Central memory CD8-positive, alpha-beta T cell (primary cell): ENCODE measurements around the gene ZNF700.
"Not testable (repeated sequence)": the region's sequence is repeated elsewhere in the genome, so short reads cannot be mapped to it uniquely, and the experiment has no call there.

Experiments
- ATAC-seq: fragments of 150-1000 bp; cut with Tn5 transposase; replicated peaks from 2 replicates; pipeline ENCODE4 v1.10.0; 2022; ENCODE audit warnings: mild to moderate bottlenecking, moderate FRiP score, moderate number of reproducible peaks; ENCODE audit not compliant: poor library complexity, severe bottlenecking; ENCODE audit errors: extremely low read depth
- DNase-seq, 2 donors: peaks; one replicate each; pipeline ENCODE4 v3.0.0; 2021; ENCODE audit warnings: low spot score in 2 of 2
- H3K27ac Mint-ChIP-seq: one replicate; pipeline ENCODE4 v1.8.0; 2022; ENCODE audit warnings: low read depth, mild to moderate bottlenecking, moderate library complexity, mixed read lengths
- H3K27me3 Mint-ChIP-seq: one replicate; pipeline ENCODE4 v1.8.0; 2022; ENCODE audit warnings: mixed read lengths
- H3K36me3 Mint-ChIP-seq: one replicate; pipeline ENCODE4 v1.8.0; 2022; ENCODE audit warnings: mild to moderate bottlenecking, moderate library complexity, mixed read lengths; ENCODE audit not compliant: insufficient read depth
- H3K4me1 Mint-ChIP-seq: one replicate; pipeline ENCODE4 v1.8.0; 2022; ENCODE audit warnings: mixed read lengths
- H3K4me3 Mint-ChIP-seq: one replicate; pipeline ENCODE4 v1.8.0; 2022; ENCODE audit warnings: mild to moderate bottlenecking, moderate library complexity, mixed read lengths
- H3K9me3 Mint-ChIP-seq: one replicate; pipeline ENCODE4 v1.8.0; 2022; ENCODE audit warnings: mixed read lengths

ZNF700 gene

DNA sequence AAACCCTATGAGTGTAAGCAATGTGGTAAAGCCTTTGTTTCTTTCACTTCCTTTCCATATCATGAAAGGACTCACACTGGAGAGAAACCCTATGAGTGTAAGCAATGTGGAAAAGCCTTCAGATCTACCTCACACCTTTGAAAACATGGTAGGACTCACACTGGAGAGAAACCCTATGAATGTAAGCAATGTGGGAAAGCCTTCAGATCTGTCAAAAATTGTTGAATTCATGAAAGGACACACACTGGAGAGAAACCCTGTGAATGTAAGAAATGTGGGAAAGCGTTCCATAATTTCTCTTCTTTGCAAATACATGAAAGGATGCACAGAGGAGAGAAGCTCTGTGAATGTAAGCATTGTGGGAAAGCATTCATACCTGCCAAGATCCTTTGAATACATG is 13.0 kb upstream of the ZNF700 start:
- not testable (repeated sequence) for H3K36me3 Mint-ChIP-seq, H3K4me3 Mint-ChIP-seq, H3K4me1 Mint-ChIP-seq, H3K27ac Mint-ChIP-seq, ATAC-seq, H3K27me3 Mint-ChIP-seq, DNase-seq
- peaks cover 18% of the 10 kb centered on the region for H3K9me3 Mint-ChIP-seq

DNA sequence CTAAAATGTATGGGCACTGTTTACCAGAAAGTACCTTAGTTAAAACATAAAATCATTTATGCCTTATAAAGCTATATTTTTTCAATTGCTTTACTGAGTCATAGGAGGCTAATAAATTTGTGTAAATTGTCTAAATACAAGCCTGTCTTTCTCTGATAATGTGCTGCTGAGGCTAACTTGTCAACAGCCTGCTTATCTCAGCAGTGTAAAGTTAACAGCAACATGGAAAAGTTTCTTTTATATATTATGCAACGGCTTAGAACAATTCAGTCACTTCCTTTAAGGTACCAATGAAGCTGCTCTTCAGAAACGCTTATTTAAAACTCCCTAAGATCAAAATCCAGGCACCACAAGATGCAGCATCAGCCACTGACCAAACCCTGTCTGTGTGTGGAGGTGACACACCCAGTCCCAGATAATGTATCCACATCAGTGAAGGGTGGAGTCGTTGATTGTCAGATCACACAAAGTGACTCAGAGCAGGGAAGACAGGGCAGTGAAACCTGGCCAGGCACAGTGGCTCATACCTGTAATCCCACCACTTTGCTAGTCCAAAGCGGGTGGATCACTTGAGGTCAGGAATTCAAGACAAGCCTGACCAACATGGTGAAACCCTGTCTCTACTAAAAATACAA is 10.4 kb upstream of the ZNF700 start:
- DNase-seq, H3K27me3 Mint-ChIP-seq, ATAC-seq: not testable (repeated sequence)

DNA sequence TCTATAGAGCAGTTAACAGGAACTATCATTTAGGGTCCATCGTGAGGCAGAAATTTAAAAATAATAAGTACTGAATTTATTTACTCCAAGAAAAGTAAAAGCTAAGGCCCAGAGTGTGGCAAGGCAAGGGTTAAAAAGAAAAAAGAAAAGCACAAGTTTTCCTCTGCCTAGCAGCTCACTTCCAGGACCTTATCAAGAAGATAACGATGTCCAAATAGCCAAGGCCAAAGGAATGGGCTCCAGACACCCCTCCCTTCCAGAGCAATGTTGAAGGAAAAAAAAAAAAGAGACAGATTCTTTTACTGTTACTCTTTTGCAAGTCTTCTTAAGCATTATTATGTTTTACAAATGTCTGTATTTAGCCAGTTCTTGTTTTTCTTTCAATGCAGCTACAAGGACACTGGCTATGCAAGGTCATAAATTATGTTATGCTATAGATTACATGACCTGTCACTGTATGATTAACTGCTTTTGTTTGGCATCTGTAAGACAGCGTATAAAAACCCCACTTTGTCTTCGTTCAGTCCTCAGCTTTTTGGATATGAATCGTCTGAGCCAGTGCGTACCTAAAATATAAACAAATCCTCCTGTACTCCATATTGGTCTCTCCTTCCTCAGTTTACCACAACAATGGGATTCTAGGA is 2.9 kb upstream of the ZNF700 start:
- no peaks in the 10 kb centered on the region for H3K27me3 Mint-ChIP-seq
- H3K27ac Mint-ChIP-seq: no peak overlapping the region
- peaks cover 33% of the 10 kb centered on the region for H3K4me1 Mint-ChIP-seq
- ATAC-seq (no peak), DNase-seq (no peak)
- H3K4me3 Mint-ChIP-seq: no peak overlapping the region
- peaks cover 15% of the 10 kb centered on the region for H3K36me3 Mint-ChIP-seq
- no peaks in the 10 kb centered on the region for H3K9me3 Mint-ChIP-seq

More for the DNA sequence above, 10.4 kb upstream of the ZNF700 start:
- H3K27ac Mint-ChIP-seq, H3K36me3 Mint-ChIP-seq, H3K4me1 Mint-ChIP-seq, H3K9me3 Mint-ChIP-seq, H3K4me3 Mint-ChIP-seq: not testable (repeated sequence)

DNA sequence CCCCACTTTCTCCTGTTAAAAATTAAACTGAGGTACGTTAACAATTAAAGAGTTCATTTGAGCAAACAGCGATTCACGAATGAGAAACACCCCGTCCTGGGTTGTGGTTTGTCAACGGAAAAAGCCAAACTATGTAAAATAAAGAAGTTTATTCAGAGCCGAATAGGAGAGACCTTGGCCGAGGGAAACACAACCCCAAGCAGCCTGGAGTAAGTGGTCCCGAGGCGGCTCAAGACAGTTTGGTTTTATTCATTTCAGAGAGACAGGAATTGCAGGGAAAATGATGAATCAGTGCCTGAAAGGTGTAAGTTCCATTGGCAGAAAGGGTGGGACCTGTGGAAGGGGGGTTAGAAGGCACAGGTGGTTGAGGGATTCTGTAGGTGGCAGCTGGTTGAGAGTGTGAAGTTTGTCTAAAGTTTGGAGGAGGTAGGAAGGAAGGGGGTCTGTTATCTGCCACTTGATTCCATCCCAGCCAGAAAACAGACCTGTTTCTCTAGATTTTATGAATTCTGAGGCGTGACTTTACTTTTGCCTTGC is 812 bp downstream of the ZNF700 start:
- peak overlapping the region; percentile 86 for H3K27ac Mint-ChIP-seq
- not testable (repeated sequence) for H3K27me3 Mint-ChIP-seq, H3K9me3 Mint-ChIP-seq, DNase-seq, ATAC-seq
- peaks cover 23% of the 10 kb centered on the region for H3K36me3 Mint-ChIP-seq
- H3K4me1 Mint-ChIP-seq: peaks cover 52% of the 10 kb centered on the region
- H3K4me3 Mint-ChIP-seq: peak overlapping the region; percentile 97

DNA sequence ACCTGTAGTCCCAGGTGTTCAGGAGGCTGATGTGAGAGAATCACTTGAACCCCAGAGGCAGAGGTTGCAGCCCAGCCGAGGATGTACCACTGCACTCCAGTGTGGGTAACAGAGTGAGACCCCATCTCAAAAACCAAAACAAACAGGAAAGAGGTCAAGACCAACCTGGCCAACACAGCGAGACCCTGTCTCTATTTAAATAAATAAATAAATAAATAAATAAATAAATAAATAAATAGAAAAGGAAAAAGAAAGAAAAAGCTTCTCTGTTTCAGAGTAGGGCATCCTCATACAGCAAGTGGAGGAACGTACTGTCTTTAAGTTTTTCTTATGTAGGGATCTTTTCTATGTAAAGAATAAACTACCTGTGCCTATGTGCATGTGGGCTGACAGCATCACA is 2.3 kb downstream of the ZNF700 start:
- Mint-ChIP-seq H3K4me3 (peak overlapping the region; percentile 97), H3K9me3 (no peaks in the 10 kb centered on the region), H3K36me3 (peaks cover 23% of the 10 kb centered on the region), H3K27ac (no peak overlapping the region), H3K27me3 (no peaks in the 10 kb centered on the region), H3K4me1 (peaks cover 60% of the 10 kb centered on the region)
- no peak for DNase-seq
- no peak for ATAC-seq

DNA sequence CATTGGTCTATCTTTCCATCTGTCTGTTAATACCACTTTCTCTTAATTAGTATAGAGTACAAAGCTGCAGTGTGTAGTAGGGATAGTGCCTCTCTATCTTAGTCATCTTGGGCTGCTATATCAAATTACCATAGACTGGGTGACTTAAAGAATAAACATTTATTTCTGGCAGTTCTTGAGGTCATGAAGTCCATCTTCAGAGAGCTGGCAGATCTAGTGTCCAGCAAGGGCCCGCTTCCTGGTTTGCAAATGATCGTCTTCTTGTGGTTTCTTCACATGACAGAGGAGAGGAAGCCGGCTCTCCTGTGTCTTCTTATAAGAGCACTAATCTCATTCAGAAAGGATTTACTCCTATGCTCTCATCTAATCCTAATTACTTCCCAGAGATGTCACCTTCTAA is 6.1 kb downstream of the ZNF700 start:
- Mint-ChIP-seq H3K4me1 (peaks cover 35% of the 10 kb centered on the region), H3K9me3 (no peaks in the 10 kb centered on the region), H3K36me3 (peaks cover 9% of the 10 kb centered on the region), H3K4me3 (no peak overlapping the region), H3K27me3 (no peaks in the 10 kb centered on the region), H3K27ac (peak overlapping the region; percentile 26)
- DNase-seq (no peak), ATAC-seq (no peak)

DNA sequence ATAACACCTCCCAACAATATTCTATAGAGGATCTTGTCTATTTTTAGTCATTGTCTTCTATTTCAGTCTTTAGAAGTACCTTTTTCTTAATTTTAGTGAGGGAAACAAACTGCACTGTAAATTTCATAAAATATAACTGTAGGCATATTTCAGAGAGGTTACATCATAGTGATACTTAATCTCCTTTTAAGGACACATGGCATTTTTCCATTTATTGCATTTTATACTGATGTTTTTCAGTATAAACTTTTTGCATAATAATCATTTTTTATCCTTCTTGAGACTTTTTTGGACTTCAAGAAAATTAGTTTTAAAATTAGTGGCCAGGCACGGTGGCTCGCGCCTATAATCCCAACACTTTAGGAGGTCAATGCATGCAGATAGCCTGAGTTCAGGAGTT is 6.6 kb downstream of the ZNF700 start:
- no peak for DNase-seq
- Mint-ChIP-seq H3K4me3 (no peak overlapping the region), H3K27me3 (no peaks in the 10 kb centered on the region), H3K27ac (no peak overlapping the region), H3K4me1 (peaks cover 32% of the 10 kb centered on the region), H3K9me3 (no peaks in the 10 kb centered on the region), H3K36me3 (peaks cover 9% of the 10 kb centered on the region)
- no peak for ATAC-seq

DNA sequence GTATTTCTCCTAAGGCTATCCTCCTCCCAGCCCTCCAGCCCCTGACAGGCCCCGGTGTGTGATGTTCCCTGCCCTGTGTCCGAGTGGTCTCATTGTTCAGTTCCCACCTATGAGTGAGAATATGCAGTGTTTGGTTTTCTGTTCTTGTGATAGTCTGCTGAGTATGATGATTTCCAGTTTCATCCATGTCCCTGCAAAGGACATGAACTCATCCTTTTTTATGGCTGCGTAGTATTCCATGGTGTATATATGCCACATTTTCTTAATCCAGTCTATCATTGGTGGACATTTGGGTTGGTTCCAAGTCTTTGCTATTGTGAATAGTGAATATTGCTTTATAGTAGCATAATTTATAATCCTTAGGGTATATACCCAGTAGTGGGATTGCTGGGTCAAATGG is 10.9 kb downstream of the ZNF700 start:
- H3K27me3 Mint-ChIP-seq, DNase-seq: not testable (repeated sequence)

DNA sequence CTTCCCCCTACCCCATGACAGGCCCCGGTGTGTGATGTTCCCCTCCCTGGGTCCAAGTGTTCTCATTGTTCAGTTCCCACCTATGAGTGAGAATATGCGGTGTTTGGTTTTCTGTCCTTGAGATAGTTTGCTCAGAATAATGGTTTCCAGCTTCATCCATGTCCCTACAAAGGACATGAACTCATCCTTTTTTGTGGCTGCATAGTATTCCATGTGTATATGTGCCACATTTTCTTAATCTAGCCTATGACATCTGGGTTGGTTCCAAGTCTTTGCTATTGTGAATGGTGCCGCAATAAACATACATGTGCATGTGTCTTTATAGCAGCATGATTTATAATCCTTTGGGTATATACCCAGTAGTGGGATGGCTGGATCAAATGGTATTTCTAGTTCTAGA is 13.5 kb downstream of the ZNF700 start:
- DNase-seq, H3K9me3 Mint-ChIP-seq, H3K4me1 Mint-ChIP-seq, ATAC-seq, H3K4me3 Mint-ChIP-seq, H3K27me3 Mint-ChIP-seq, H3K27ac Mint-ChIP-seq, H3K36me3 Mint-ChIP-seq: not testable (repeated sequence)

More for the DNA sequence above, 10.9 kb downstream of the ZNF700 start:
- not testable (repeated sequence) for ATAC-seq, H3K4me3 Mint-ChIP-seq, H3K9me3 Mint-ChIP-seq, H3K27ac Mint-ChIP-seq, H3K36me3 Mint-ChIP-seq, H3K4me1 Mint-ChIP-seq

DNA sequence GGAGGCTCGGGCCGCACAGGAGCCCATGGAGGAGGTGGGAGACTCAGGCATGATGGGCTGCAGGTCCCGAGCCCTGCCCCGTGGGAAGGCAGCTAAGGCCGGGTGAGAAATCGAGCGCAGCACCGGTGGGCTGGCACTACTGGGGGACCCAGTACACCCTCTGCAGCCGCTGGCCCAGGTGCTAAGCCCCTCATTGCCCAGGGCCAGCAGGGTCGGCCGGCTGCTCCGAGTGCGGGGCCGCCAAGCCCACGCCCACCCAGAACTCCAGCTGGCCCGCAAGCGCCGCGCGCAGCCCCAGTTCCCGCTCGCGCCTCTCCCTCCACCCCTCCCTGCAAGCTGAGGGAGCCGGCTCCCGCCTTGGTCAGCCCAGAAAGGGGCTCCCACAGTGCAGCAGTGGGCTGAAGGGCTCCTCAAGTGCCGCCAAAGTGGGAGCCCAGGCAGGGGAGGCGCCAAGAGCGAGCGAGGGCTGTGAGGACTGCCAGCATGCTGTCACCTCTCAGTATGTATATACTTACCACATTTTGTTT is 16.5 kb downstream of the ZNF700 start:
- DNase-seq, H3K27ac Mint-ChIP-seq, H3K4me1 Mint-ChIP-seq, H3K4me3 Mint-ChIP-seq, ATAC-seq, H3K27me3 Mint-ChIP-seq, H3K9me3 Mint-ChIP-seq: not testable (repeated sequence)
- peaks cover 12% of the 10 kb centered on the region for H3K36me3 Mint-ChIP-seq

DNA sequence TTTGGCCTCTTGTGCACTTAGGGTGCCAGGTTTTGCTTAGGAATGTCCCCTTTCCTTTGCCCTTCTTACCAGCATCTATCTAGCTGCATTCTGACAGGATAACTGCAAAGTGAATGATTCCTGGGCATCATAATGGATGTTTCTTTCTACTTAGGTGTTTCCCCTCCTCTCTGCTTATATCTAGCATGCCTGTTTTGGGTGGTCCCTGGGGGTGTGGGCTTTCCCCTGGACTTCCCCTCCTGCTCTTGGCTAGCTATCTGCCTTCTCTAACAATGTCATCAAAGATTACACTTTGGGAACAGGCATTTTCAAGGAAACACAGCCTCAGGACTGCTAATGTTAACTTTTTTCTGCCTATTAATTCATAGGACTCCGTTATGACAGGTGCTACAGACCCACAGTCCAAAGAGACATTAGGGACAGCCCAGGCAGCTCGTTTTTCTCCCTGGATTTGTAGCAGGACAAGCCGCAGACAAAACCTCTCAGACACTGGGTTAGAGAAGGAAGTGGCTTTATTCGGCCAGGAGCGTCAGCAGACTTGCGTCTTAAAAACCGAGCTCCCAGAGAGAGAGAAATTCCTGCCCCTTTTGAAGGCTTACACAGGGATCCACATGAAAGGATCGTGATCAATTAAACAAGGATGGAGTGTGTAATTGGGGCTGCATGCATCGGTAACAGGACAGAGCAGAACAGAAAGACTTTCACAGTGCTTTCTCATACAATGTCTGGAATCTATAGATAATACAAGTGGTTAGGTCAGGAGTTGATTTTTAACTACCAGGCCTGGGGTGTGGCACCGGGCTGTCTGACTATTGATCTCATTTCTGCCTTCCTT is 17.3 kb downstream of the ZNF700 start:
- DNase-seq: no peak
- Mint-ChIP-seq H3K9me3 (no peaks in the 10 kb centered on the region), H3K27me3 (no peaks in the 10 kb centered on the region), H3K27ac (no peak overlapping the region), H3K4me3 (no peak overlapping the region), H3K4me1 (no peaks in the 10 kb centered on the region), H3K36me3 (peaks cover 16% of the 10 kb centered on the region)
- no peak for ATAC-seq

DNA sequence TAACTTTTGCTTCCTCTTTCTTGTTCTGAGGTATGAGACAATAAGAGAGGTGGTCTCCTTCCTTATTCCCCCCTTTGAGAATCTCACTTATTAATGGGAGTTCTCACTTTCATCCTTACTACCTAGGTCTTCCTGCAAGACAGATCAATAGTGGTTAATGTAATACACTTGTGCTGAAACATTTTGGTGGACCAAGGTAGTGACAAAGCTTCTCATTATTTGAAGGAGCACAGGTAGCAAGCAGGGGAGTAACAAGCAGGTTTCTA is 17.9 kb downstream of the ZNF700 start:
- DNase-seq (no peak), ATAC-seq (no peak)
- Mint-ChIP-seq H3K27ac (no peak overlapping the region), H3K27me3 (no peaks in the 10 kb centered on the region), H3K36me3 (peaks cover 20% of the 10 kb centered on the region), H3K4me1 (no peaks in the 10 kb centered on the region), H3K9me3 (no peaks in the 10 kb centered on the region), H3K4me3 (no peak overlapping the region)
